Mesenteric fat pad (tissue), 1 donor: Measurements from ENCODE around the gene DYRK1A. TPM values are rescaled to one million over a fixed set of nuclear protein-coding genes. Genes with fewer than 3 reads are reported as not detected.

Experiments
- DNase-seq: peaks from one replicate; pipeline ENCODE4 v3.0.0-alpha.2; 2020; ENCODE audit warnings: low spot score
- total RNA-seq: library from RNA; stranded (reverse); fragmentation: NEBNext Ultra II Directional; extraction: Animal tissue kit (Norgen Biotek cat#: 25700); gene quantifications from one replicate; pipeline ENCODE4 v1.2.1, GENCODE V29; 2021
- donor health status: DM: yes; HTN: yes; CAD: no.

The DYRK1A gene
- total RNA-seq, 1 donor from 2014 or later: 48.8 TPM

DNA sequence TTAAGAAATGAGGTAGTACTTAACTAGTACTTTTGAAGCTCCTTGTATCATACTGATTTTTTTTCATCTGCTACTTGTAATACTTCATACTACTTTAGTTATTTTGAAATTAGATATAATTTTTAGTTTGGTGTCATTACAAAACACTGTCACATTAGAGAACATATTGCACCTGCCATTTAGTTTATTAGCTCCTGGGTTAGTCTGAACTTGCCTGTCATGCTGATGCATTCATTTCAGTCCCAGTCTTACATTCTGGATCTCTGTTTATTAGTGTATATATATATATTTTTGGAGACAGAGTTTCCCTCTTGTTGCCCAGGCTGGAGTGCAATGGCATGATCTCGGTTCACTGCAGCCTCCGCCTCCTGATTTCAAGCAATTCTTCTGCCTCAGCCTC lies 50.3 kb downstream of the DYRK1A start:
- DNase-seq: no peak

DNA sequence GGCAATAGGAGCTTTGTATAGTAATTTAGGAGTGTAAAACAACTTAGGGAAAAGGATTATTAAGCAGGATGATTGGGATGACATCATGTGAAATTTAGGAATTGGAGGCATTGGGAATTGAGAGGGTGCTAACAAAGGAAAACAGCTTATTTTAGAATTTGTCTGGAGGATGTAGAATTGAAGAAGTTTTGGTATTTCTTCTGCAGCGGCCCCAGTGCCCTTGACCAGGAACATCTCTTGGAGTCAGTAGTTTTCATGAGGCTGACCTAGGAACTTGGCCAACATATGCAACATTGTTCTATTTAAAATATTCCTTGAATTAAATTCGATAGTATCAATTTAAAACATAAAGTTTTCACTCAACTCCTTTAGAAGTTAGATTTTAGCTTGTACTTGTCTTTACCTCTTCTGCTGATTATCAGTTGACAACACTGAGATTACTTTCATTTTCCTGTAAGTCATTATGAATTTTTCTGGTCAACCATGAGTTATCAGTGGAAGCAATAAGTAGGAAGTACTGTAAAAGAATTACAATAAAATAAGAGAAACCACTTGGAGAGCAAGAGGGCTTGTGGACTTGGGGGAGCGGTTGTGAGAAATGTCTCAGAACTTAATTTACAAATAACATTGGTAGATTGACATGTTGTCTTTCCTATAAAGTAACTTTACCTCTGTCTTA lies 52.8 kb downstream of the DYRK1A start:
- no peak for DNase-seq

DNA sequence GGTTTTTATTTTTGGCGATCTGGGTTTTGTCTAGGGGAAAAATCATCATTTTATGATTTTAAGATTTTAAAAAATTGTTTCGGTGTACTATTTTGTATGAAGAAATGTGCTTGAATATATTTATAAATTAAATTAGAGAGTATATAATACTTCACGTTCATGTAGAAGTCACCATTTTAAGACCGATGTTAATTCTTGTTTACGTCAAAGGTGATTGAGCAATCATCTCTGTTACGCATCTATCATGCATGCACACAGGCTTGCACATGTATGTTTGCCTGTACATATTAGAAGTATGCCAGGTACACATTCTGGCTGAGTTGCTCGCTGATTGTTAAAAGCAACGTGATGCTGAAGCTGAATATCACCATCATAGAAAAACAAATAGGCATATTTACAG lies 54.7 kb downstream of the DYRK1A start:
- DNase-seq: no peak

DNA sequence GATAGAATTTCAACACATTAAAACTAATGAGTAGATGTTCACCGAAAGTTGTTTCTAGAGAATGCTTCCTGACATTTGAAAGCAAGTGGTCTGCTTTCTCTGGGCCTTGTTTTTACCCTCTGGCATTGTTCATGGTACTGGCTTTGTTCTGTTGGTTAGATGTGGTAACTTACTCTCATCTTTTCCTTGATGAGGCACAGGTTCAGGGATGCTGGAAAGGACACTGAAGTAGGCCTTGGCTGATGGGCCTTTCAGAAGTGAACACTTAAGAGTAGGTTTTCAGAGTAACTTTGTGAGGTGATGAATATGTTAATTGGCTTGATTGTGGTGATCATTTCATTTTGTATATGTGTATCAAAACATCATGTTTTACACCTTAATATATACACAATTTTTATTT lies 55.8 kb downstream of the DYRK1A start:
- no peak for DNase-seq

DNA sequence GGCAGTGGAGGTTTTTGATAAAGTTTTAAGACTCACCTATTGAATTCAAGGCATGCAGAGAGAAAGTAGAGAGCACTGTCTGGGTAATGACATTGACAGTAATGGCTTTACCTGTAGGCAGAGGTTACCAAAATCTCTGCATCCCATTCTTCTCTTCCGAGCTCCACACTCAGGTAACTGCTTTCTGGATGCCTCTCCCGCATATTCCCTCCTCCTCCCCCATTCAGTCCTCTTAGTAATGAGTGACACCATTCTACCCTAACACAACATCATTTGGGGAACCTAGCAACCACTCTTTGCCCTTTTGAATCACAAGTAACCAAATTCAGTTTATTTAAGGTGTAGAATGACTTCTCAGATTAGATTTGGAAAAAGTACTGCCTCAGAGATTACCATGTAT lies 56.5 kb downstream of the DYRK1A start:
- DNase-seq: no peak

DNA sequence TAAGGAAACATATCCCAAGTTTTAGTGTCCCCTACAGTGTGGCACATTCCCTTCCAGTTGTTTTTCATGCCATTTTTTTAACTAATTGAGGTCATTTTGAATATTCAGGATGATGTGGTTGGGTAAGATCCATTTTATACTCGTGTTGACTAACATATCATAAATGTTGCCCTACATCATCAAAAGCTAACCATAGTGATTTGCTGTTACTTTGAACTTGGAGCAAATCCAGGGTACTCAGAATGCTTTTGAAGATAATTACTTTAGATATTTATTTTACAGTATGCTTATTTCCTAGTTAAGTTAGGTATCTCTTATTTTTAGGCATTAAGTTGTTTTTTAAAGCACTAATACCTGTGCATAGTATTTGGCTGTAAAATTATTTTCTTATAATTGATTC lies 57.8 kb downstream of the DYRK1A start:
- no peak for DNase-seq

DNA sequence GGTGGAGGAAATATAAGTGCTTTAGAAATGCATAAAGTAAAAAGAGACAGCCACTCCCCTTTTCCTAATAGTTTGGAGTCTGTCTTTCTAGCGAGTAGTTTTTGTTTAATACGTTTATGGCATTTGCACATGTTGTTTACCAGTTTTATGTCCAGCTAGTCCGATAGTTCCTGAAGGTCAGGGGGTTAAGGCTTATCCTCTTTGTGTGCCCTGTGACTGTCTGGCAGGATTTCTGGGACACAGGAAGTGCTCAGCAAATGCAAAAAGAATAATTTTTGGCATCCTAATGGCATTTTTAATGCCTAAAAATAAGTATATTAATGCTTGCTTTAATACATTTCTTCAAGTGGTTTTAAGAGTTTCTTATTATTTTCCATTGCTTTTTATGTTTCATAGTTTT lies 58.4 kb downstream of the DYRK1A start:
- no peak for DNase-seq

DNA sequence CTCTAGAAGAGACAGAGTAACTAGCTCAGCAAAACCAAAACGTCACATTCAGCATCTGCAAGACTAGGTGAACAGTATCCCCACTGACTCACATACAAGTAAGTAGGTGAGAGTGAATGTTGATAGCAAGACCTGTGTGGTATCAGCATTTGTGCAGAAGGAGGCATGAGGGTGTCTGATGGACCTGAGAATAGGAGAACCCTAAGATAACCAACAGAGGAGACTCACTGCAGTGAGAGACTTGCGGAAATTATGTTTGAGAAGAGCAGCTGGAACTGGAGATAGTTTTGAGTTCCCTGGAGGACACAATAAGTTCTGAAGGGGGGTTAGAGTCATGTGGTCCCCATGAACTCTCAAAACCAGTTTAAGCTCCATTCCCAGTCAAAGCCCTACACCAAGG lies 59.1 kb downstream of the DYRK1A start:
- DNase-seq: no peak

DNA sequence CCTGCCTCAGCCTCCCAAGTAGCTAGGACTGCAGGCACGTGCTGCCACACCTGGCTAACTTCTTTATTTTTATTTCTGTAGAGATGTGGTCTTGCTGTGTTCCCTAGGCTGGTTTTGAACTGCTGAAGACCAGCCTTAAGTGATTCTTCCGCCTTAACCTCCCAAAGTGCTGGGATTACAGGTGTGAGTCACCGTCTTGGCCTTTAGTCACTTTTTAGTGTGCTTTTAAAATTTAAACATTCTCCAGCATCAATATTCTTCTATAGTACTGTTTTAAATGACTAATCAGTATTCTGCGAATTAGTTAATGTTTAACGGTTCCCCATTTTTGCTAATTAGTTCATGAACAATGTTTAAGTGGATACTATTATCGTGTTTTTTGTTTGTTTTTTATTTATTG lies 60.6 kb downstream of the DYRK1A start:
- DNase-seq: no peak

DNA sequence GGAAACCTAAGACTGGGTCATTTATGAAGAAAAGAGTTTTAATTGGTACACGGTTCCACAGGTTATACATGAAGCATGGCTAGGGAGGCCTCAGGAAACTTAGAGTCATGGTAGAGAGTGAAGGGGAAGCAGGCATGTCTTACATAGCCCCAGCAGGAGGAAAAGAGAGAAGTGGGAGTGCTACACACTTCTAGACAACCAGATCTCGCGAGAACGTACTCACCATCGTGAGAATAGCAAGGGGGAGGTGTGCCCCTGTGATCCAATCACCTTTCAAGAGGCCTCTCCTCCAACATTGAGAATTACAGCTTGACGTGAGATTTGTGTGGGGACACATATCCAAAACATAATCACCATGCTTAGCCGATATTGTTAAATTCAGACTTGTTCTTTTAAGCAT lies 62.8 kb downstream of the DYRK1A start:
- no peak for DNase-seq

DNA sequence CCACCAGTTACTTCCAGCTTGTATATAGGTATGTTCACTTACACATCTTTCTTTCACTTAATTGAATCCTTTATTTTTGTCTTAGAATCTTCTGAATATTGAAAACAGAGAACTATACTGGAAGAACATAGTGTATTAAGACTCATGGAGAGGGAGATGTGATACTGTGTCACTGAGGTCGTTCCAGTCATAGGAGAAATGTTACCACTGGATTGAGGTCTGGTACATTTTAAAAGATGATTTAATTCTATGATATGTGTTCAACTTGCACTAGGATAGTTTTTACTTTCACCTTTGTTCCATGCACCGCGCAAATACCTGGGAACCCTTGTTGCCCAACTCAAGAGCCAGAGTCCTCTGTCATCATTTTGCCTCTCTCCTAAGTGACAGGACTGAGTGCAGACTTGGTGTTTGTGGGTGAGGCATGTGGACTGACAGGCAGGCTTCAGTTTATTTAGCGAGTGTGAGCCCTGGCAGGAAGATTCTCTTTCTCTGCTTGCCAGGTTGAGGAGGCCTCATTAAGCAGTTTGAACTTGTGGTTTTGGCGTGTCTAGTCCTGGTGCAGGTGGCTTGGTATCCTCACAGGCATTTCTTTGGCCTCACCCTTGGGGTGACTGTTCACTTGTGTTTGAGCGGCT lies 63.7 kb downstream of the DYRK1A start:
- DNase-seq: no peak

DNA sequence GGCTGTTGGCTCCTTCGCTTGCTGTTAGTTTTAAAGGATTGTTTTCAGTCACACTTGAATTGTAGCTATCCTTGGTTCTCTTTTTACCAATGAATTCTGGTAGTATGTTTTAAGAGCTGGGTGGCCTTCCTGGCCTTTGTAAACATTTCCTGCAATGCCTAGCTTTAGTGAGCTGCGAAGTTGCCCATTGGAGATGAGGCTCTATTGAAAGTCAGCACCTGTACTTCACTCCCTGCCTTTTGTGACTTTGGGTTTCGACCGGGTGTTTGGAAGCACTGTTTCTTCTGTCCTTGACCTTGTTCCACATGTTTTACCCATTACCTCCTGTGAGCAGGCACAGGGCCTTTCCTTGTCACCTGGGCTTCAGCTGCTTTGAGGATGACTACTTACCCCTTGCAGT lies 64.7 kb downstream of the DYRK1A start:
- no peak for DNase-seq

DNA sequence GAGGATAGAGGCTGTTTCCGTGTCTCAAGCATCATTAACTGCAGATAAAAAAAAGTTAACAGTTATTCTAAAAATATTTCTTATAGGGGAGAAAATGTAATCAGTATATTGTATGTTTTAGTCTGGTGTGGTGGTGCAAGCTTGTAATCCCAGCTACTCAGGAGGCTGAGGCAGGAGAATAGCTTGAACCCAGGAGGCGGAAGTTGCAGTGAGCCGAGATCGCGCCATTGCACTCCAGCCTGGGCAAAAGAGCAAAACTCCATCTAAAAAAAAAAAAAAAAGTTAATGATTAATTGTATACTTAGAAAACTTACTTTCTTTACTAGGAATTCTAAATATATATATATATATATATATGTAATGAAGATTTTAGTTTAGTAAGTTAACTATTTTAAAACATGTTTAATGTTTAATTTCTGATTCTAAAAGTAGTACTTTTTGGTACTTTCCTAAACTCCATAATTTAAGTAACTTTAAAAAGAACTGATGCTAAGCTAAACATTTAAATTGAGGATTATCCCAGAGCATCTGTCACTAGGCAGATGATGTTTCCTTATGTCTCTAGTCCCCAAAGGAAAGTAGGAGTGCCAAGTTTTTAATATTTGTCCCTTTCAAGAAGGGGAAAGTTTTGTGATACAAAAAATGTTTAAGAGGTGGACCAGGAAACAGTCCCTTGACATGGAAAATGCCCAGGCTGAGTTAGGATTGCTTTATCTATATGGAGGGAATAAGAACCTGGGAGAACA lies 66.3 kb downstream of the DYRK1A start:
- no peak for DNase-seq

DNA sequence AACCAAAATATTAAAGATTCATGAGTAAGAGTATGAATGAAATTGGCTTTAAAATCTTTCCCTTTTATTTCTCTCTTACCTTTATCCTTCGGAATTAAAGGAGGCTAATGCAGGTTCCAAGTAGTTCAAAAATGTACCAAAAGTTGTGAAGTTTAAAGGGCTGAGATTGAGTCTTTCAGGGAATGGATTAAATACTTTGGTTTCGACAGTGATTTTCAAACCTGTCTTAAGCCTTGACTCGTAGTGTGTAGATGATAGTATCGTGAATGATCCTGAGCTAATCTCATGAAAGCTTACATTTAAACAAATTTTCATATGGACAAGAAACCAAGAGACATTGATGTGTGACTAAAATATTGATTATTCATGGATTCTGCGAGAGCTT lies 66.9 kb downstream of the DYRK1A start:
- DNase-seq: no peak

DNA sequence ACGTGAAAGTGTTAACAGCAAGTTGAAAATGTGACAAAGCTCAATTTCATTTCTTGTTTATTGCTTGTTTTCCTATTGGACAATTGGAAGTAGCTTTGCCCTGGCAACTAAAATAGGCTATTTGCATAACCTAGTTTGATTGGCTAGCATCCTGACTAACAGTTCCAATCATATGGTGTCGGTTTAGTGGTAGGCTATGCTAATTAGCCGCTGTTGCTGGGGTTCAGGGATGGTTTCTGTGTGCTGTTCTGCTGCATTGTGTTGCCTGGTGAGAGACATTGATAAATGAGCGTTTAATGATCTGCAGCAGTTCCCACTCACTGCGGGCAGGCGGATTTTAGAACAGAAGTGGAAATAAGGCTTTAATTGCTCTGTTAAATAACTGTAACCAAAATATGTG lies 68.5 kb downstream of the DYRK1A start:
- no peak for DNase-seq

DNA sequence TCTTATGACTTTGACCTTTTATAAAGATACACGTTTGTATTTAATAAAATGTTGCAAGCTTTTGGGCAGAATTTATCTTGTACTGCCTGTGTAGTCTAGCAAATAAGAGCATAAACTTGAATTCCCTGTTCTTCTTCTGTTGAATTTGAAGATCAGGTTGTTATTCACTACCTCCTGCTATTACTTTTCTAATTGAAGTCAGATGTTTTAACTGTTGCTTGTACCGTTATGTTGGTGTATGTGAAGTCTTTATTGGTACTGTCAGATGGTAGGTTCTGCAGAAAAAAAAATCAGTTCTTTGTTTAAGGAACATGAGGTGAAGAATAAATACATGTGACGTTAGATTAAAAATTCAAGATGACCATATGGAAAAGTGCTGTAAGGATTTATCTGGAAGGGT lies 69.1 kb downstream of the DYRK1A start:
- no peak for DNase-seq

DNA sequence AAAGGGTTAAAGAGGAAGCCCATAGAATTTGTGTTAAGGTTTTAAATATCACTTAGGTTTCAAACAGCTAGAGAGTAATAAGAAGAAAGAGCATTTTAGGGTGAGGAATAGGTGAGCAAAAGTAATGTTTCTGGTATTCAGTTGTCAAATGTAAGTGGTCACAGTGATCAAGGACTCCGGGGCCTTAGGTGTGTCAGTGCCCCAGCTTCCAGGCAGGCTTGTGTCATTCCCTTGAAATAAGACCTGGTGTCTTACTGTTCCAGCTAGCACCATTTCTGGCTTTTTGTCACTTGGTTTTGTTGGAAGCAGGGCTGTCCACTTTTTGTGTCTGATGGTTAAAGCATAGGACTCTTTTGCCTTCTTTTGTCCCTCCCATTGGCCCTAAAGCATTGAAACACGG lies 69.6 kb downstream of the DYRK1A start:
- DNase-seq: no peak

DNA sequence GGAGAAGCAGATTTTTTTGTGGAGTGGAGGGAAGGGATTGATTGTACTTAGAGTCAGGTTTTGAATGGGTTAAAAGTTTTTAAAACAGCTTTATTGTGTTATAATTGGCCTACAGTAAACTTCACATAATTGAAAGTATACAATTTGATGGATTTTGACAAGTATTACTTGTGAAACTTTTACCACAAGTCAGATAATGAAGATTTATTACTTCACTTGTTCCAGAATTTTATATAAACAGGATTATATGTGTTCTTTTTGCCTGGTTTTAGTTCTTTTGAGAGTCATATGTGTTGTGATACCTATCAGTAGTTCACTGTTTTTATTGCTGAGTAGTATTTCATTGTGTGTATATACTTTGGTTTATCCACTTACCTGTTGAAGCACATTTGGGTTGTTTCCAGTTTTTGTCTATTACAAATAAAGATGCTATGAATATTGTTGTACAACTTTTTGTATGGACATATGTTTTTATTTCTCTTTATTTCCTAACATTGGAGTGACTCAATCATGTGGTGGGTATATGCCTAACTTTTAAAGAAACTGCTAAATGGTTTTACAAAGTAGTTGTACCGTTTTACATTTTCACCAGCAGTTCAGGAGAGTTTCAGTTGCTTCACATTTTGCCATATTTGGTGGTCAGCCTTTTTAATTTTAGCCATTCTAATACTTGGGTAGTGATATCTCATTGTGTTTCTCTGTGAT lies 71.0 kb downstream of the DYRK1A start:
- no peak for DNase-seq

DNA sequence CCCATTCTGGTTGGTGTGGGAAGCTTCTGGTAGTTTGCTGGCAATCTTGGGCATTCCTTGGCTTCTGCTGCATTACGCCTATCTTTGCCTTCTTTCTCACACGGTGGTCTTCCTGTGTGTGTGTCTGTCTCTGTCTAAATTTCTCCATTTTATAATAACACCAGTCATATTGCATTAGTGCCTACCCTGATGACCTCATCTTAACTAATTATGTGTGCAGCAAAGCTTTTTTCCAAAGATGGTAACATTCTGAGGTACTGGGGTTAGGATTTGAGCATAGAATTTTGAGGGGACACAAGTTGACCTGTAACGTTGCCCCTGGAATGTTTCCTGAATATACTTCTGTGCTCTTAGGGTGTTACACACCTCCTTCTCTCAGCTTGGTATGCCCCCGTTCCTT lies 77.1 kb downstream of the DYRK1A start:
- DNase-seq: no peak

DNA sequence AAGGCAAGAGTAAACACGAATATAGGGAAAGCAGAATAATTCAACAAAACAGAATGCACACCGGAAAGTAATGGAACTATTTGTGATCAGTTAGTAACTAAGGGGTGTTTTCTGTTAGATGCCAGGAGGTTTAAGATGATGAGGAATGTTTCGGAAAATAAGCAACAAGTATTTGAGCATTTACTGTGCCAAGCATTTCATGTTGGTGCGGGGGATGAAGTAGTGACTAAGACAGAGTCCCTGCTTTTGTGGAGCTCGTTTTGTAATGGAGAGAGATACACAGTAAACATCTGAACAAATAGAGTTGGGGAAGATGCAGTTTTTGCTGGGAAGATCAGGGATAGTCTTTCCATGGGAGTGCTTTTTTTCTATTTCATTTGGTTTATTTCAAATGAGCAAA lies 78.7 kb downstream of the DYRK1A start:
- no peak for DNase-seq

DNA sequence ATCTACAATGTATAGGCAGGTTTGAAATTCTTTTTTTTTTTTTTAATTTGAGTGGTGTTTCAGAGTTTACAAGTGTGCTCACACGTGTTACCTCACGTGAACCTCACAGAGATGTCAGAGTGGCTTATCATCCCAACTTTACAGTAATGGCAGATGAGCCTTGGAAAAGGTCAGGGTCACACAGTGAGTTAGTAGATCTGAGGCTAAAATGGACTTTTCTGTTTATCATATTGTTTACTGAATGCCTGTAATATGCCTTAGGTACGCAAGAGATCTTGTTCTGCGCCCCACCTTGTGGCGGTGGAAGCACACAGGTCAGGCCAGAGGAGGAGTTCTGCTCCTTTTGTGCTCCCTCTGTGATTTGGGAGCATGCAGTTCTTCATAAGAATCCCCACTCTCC lies 80.0 kb downstream of the DYRK1A start:
- DNase-seq: no peak

DNA sequence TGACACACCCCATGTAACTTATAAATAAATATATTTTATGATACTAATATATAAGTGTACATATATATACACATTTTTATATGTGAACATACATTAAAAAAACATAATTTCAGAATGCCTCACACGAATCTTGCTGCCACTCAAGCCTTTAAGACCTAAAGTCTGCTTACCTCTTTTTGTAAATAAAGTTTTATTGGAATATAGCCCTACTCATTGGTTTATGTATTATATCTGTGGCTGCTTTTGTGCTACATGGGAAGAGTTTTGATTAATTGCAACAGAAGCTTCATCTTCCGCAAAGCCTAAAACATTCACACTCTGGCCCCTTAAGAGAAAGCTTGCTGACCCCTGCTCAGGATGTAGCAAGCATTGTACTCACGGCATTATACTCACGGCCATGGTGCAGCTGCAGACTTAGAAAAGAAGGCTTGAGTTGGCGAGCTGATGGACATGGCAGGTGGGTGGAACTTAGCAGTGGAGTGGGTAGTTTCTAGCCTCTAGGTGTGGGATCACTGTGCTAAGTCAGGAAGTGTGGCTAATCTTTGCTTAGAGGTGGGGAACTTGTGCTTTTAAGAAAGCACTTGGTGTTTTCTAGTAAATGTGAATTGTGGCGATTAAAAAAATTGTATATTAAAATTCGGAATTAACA lies 80.8 kb downstream of the DYRK1A start:
- no peak for DNase-seq
